DLD1 (cell line): ENCODE results near the gene EPSTI1.

Experiments
- in situ Hi-C: cut with HindIII; loops from 2 replicates; pipeline ENCODE4 v1.10.0; 2017; ENCODE audit warnings: low sequenced_read_pairs

Gene EPSTI1

DNA sequence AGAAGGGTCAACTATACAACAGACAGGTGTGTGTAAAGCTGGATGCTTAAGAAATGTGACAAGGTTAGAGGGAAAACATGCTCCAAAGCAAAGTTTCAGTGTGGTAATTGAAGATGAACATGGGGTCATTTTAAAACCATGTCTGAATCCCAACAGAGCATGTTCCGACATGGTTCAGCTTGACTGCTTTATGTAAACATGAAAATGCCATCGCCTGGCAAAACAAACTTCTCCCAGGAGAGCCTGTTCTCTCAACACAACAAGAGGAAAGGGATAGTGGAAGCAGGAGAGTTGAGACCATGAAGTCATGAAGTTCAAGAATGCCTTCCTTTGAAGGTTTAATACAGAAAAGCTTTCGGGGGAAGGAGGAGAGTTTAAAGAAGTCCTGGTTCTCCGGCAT is 85.8 kb downstream of the EPSTI1 start:
- in situ Hi-C loops = no loop called here

DNA sequence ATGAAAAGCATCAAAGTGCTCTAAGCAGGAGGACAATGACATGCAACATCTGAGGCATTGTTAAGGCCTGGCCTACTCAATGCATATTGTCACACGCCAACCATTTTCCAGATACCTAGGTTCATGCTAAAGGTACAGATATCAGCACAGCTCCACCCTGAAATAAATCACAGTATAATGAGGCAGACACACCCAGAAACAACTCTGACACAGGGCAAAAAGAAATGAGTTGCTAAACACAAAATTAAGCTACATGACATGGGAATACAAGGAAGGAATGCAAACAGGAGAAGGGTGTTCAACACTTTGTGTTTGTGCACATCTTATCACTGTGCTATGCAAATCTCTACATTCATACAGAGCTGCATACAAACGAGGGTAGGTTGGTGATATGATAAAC is 86.5 kb downstream of the EPSTI1 start:
- in situ Hi-C loops = no loop called here

DNA sequence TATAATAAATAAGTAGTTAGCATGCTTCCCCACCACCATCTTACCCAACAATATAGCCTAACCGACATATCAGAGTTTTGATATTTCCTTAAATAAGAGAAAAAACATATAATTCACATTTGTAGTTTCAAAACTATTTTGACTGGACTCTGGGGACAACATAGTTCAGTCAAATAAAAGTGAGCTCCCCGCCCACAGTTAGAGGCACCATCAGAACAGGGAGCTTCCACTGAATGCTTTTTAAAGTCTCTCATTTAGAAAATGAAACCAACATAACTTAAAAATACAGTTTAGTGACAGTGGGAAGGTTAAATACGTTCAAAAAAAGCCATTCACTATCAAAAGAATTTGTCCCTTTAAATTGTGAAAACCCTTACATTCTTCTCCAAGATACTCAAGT is 92.8 kb downstream of the EPSTI1 start:
- in situ Hi-C loops = loop anchor here (10.0 kb wide), 1 partner anchor 256 kb away; no protein-coding TSS in a partner anchor

DNA sequence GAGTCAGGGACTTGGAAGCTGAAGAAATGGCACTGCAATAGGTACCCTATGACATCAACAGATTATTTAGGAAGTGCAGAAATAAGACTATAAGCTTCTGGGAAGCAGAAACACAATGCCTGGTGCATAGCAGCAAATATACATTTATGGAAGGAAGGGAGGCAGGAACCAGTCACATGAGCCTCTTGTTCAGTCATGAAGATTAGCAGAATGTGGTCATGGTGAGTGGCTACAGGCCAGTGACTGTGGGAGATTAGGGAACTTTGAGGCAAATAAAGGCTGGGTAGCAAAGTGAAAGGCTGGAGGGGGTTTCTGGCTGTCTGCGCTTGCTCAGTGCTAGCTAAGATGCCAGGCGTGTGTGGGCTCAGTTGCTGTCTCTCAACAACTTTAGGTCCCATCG is 96.3 kb downstream of the EPSTI1 start:
- in situ Hi-C loops = loop anchor here (10.0 kb wide), 1 partner anchor 259 kb away; no protein-coding TSS in a partner anchor

DNA sequence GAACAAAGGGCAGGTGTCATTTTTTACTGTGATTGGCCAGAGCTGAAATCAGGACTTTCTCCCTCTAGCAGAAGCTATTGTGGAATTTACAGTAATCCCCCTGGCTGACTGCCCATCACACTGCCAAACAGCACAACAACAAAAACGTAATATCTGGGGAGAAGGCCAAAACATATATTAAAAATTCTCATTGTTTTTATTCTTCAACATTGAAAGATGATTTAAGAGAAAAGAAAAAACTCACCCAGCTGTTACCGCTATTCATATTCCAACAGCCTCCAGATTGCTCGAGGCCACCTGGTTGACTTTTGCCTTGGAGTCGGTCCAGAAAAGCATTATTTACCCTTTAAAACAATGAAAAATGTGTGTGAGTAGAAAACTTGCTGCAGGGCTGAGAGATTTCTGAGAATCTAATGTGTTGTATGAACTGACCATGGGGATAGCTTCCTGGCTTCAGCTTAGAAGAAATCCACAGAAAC is 97.2 kb downstream of the EPSTI1 start:
- in situ Hi-C loops = loop anchor here (10.0 kb wide), 1 partner anchor 260 kb away; no protein-coding TSS in a partner anchor

DNA sequence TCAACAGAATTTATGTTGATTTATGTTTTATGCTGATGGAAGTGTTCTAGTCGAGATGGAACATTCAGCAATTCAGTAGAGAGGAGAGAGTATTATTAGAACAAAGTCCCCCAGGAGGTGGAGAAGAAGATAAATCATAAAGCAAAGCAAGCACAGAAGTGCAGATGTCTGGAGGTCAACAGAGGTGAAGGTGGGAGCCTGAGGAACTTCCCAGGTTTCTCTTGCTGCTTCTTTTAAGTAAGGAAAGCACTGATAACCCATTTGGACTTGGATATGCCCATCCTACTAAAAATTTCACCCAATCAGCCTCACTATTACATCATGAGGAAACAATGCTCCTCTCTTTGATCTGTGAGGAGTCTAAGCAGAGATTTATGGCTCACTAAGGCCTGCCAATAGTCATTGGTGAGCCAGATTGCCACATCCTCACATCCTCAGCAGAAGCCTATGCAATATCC is 98.8 kb downstream of the EPSTI1 start:
- in situ Hi-C loops = loop anchor here (10.0 kb wide), 1 partner anchor 262 kb away; no protein-coding TSS in a partner anchor

DNA sequence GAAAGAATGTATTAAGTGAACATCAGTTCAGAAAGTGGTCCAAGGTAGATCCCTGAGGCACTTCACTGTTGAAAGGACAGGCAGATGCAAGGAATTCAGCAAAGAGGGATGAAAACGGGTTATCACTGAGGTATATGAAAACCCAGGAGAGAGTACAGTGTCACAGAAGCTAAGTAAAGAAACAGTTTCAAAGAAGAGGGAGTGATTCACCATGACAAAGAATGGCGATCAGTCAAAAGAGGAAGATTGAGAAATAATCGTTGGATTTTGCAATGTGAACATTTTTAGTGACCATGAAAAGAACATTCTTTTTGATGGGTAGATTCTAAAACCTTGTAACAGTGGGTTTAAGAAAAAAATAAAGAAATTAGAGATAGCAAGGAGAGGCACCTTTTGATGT is 99.3 kb downstream of the EPSTI1 start:
- in situ Hi-C loops = loop anchor here (10.0 kb wide), 1 partner anchor 262 kb away; no protein-coding TSS in a partner anchor

DNA sequence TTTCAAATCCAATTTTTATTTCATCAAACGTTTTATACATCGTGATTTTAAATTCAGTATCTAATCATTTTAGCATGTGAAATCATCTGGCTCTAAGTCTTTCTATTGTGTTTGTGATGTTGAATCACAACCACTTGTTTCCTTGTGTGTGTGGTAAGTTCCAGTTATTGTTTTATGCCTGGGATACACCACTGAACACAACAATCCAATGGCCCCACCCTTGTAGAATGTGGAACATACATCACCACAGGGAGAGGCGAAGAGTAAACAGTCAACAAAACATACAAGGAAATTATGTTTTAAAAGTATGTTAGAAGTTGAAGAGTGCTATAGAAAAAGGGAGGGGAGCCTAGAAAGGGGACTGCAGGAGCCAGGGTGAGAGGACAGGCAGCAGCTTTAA is 100.5 kb downstream of the EPSTI1 start:
- in situ Hi-C loops = loop anchor here (10.0 kb wide), 1 partner anchor 263 kb away; no protein-coding TSS in a partner anchor

DNA sequence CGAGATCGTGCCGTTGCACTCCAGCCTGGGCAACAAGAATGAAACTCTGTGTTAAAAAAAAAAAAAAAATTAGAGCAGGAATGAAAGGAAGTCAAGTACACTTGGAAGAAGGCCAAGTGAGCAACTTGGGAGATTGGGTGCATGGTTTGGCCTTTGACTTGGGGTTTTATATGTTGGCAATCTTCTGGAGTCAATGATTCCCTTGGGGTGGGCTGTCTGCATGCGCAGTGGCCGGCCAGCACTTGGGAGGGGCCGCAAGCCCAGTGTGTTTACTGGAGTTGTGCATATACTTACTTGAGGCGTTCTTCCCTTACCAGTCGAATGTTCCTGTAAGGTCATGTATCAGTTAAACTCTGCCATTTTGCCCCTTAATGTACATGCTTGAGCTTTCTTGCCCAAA is 106.7 kb downstream of the EPSTI1 start:
- in situ Hi-C loops = no loop called here

DNA sequence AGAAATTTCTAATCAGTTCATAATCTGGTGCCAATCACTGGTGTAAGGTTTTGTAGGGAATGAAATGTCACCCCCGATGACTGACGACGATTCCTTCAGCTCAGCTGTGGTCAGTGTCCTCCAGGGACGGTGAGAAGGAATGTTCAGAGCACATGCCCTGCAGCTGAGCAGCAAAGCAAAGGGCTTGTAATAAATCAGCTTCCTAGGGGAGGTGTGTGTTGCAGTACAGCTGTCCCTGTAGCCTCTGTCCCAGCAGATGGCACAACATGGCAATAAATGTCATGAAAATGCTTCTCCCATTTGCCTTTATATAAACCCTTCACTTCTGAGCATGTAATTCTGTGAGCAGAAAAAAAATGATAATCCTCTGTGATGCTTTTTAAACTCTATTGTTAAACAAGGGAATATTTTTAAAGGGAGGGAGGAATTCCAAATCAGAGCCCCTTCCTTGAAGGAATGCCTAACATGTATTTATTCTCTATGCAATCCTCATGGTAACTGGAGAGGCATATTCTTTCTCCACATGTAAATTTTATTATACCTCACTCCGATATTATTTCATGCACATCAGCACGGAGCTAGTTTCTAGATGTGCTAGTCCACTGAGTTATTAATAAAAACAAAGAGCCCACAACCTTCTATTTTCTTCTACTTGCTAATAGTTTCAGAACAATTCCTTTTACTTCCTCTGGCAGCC is 108.1 kb downstream of the EPSTI1 start:
- in situ Hi-C loops = no loop called here

DNA sequence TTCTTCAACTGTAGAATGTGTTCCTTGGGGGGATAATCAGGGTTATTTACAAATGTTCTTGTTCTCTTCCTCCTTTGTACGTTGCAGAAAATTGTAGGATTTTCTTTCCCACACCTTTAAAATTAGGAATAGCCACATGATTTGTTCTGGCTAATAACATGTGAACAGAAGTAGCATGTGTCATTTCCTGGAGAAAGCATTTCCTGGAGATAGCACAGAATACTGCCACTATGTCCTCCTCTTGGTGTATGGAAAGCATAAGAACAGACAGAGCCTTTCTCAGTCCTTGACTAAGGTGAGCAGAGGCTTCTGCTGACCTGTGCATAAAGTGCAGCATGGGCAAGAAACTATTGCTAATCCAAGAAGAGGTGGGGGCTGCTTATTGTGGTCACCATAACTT is 108.9 kb downstream of the EPSTI1 start:
- in situ Hi-C loops = no loop called here

DNA sequence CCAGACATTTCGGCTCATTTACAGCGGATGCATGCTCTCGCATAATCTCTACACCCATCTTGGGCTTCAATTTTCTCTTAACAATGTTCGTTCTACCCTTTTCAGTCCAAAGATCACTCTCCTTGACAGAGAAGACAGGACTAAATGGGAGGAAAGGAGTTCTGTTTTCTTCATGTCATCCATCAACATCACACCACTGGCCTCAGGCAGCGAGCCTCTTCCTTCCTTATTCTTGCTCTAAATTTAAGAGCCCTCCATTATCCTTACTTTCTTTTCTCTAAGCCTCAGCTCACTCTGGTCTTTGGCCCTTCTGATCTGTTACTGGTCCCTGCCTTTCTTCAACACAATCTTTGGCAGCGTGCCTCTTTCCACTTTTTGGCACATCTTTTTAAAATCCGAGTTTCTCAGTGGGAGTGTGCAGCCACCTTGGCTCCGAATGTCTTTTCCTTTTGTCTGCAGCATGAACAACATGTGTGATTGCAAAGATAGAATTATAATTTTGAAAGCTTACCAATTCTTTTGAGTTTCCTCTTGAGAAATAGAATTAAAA is 111.9 kb downstream of the EPSTI1 start:
- in situ Hi-C loops = no loop called here

DNA sequence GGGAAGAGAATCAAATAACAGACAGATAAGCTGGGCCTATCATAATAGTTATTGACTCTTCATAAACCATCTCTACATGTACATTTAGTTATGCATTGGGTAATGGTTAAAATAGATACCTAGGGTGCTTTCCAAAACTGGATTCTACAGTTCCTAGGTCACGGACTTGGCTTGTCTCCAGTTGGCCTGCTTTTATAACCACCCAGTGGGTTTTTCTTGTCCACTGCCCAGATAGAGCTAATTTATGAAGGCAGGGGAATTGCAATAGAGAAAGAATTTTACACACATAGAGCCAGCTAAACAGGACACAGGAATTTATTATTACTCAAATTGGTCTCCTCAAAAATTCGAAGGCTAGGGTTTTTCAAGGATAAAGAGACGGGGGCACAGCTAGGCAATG is 113.3 kb downstream of the EPSTI1 start:
- in situ Hi-C loops = no loop called here

DNA sequence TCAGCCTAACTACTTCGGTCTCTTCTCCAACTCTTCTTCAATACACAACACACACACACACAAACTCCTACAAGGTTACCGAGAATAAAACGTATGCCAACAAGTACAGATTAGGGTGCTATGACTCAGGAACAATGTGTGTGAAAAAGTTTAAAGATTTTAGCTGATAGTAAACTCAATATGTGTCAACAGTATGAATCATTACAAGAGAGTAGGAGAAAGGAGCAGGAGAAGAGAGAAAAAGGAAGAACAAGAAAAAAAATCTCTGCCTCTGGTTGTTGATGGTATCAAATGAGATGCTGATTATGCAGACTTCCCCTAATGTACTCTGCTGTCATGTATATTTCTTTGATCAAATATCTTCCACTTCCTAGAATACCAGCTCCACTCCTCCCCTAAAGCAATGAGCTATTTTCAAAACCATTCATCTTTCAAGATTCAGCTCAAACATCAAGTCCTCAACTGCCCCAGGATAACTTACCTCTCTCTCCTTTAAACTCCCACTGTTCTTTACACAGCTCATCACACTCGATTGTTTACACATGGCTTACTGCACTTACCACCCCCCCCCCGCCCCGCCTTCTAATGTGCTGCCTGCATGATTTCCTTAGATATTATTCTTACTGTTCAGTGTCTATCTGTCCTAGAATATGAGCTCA is 115.0 kb downstream of the EPSTI1 start:
- in situ Hi-C loops = no loop called here

DNA sequence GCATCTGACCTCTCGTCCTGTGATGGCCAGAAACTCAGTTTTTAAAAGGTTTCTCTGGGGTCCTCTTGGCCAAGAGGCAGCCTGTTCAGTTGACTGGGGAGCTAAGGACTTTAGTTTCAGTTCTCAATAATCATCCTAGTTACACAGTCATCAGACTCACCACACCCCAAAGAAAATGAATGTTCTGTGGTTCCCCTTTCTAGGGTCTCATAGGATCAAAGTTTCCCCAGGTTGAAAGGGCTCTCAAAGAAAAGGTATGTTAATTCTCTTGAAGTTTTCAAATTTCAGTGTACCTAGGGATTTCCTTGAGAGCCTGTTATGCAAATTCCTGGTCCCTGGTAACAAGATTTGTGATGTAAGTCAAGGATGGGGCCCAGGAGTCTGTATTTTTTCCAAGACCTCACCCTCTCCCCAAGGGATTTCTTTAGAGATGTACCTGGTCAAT is 115.7 kb downstream of the EPSTI1 start:
- in situ Hi-C loops = no loop called here

DNA sequence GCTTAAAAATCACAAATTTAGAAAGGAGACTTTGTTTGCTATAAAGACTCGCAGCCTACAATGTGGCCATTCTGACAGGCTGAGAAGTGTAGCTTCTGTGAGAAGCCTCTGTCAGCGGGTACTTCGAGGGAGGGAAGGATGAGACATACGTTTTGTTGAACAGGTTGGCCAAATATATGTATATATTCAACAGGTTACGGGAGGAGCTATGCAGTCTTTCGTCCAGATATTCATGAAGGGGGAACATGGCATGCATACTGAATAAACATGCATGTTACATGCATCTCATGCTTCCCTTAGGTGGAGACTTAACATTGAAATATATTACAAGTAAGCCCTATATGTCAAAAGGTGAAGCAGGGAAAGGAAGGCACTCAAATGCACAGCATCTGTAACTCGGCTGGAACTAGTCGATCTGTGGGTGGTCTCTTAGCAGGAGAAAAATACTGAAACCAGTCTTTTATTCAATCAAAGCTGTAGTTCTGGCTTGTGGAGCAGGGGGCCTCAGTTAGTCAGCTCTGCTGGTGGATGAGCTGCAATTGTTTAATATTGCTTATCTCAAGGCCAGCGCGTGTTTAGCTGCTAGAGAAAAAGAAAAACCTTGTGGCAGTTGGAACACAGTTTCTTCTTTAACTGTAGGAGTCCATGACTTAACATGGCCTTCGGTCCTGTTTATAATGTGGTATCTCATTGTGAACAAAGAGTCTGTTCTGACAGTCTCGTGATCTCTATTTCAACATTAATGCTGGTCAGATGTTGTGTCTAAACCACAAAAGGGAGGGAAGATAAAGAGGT is 116.4 kb downstream of the EPSTI1 start:
- in situ Hi-C loops = no loop called here

DNA sequence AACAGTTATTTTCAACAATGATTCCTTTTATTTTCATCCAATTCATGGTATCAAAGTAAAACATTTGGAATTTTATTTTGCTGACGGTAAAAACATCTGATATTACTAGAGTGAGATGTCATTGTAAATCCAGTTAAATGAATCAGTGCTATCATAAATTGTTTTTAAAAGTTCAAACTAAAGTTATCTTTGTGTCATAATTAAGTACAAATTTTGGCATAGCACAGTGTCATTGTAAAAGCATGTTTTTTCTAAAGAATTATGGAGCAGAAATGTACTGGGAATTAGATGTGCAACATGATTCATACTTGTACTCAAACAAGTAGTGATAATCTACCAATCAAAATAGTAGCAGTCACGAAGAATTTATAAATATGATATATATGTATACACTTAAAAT is 117.8 kb downstream of the EPSTI1 start:
- in situ Hi-C loops = no loop called here

DNA sequence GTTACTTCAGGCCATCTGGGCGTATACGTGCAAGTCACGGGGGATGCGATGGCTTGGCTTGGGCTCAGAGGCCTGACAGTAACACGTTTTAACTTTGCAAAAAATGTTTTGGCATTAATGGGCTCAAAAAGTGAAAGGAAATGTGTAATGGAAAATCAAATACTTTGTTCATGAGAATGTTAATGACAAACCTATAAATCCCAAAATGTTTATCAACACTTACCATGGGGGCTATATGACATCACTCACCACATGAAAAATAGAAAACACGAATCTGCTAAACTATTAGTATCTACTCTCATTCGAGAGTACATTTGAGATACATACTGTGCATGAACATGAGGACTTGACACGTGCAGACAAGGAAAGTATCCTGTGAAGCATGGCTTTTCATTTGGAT is 119.0 kb downstream of the EPSTI1 start:
- in situ Hi-C loops = no loop called here

DNA sequence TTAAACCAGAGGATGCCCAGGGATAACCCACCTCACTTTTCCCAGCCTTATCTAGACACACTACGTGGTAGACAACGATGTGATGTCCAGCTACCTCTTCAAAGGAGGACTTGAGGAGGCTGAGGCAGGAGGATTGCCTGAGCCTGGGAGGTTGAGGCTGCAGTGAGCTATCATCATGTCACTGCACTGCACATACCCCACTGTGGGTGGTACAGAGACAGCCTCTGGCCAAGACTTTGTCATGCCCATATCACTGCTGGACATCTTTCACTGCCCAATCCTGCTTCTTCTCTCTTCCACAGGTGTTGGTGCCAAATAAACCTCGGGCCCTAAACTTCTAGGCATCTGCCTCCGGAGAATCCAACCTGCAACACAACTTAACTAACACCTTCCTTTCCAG is 124.8 kb downstream of the EPSTI1 start:
- in situ Hi-C loops = no loop called here

DNA sequence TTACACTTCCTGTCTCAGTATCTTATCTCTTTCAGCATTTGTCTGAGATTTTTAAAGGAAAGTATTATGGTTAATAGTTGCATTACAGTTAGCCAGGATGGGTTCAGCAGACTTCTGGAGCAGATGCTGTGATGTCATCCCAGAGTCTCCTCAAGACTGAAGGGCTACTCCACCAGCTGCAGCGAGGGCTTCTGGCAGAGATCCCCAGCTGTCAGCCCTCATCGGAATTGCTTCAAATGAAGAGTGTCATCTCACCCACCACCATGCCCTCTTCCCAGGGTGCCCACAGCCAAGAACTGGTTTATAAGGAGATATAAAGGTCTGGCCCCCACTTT is 126.3 kb downstream of the EPSTI1 start:
- in situ Hi-C loops = no loop called here
